Esophagus squamous epithelium (tissue), 4 donors: ENCODE results near the gene OCRL.

Experiments
- POLR2A ChIP-seq, 4 donors: fragments of 450-650 bp; IDR thresholded peaks; one replicate each; pipeline ENCODE4 v1.6.1; 2017; ENCODE audit warnings: antibody characterized with exemption in 4 of 4, mild to moderate bottlenecking in 4 of 4, moderate library complexity in 3 of 4
- TF ChIP-seq, protein P1 (sequence below), 6 experiments: fragments of 450-650 bp in 4 of 6; fragments of 200-600 bp in 2 of 6; sonication (generic) in 2 of 6; IDR thresholded peaks; one replicate each; pipeline ENCODE4 v1.5.1; 2016 to 2019; ENCODE audit warnings: antibody characterized with exemption in 6 of 6, mild to moderate bottlenecking in 4 of 6, moderate library complexity in 4 of 6

DNA sequence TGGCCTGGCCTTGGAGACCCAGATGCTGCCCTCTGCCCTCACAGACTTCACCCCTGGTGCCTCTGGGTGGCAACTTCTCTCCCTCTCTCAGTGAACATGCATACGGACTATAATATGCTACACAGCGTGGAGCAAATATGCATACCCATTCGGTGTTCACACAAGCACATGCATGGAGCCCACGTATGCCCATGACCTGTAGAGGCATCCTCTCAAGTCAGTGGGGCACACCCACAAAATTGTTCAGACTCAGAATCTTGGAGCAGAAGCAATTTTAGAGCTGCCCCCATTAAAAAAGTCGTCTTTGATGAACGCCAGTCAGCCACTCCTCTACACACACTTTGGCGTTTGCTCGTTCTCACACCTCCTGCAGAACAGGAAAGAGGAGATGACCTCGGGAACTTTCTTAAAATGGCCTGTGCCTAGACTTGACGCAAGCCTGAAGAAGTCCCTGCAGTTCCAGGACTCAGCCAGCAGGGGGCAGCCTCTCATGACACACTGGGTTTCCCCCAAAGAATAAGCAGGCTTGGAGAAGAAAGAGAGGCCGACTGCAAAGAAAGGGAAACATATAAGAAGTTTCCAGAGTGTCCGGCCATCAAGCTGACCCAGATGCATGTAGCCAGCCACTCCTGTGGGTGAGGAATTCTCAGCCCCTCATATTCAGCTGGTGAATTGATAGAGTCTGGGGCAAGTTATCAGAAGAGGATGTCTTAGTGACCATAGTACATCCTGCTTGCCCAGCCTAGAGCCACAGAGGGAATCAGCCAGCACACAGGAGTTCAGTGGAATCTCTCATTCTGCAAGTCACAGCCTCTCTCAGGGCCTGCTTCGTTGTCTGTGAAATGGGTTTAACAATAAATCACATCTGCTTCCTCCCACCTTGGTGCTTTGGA is 97.4 kb downstream of the OCRL start:
- no peak for TF ChIP-seq POLR2A (IDR thresholded peaks at IDR 0.05)
- TF ChIP-seq, protein P1, sequence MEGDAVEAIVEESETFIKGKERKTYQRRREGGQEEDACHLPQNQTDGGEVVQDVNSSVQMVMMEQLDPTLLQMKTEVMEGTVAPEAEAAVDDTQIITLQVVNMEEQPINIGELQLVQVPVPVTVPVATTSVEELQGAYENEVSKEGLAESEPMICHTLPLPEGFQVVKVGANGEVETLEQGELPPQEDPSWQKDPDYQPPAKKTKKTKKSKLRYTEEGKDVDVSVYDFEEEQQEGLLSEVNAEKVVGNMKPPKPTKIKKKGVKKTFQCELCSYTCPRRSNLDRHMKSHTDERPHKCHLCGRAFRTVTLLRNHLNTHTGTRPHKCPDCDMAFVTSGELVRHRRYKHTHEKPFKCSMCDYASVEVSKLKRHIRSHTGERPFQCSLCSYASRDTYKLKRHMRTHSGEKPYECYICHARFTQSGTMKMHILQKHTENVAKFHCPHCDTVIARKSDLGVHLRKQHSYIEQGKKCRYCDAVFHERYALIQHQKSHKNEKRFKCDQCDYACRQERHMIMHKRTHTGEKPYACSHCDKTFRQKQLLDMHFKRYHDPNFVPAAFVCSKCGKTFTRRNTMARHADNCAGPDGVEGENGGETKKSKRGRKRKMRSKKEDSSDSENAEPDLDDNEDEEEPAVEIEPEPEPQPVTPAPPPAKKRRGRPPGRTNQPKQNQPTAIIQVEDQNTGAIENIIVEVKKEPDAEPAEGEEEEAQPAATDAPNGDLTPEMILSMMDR (IDR thresholded peaks at IDR 0.05): peak; percentile 85 to 96 (median 88)
